Endothelial cell of umbilical vein (primary cell): ENCODE measurements around the gene ZNF385B. TPM values are rescaled to one million over a fixed set of nuclear protein-coding genes. Genes with fewer than 3 reads are reported as not detected.

Experiments used
- BruUV-seq: library from RNA; stranded (reverse); fragments of 400-500 nt; replicated peaks from 2 replicates; lab custom pipeline; 2021; lab: Mats Ljungman, UMichigan
- CTCF ChIA-PET: fragments of 300-600, 350-600 bp; sonication (Branson Sonifier 250); formaldehyde crosslinking; loops from one replicate; lab custom pipeline; 2021; ENCODE audit warnings: antibody characterized with exemption, inconsistent platforms; lab: Charles Lee
- POLR2A ChIA-PET: fragments of 300-600, 350-600 bp; sonication (Branson Sonifier 250); formaldehyde crosslinking; loops from one replicate; lab custom pipeline; 2021; ENCODE audit warnings: antibody characterized with exemption, inconsistent platforms; lab: Charles Lee
- DNase-seq: peaks from one replicate; pipeline ENCODE4 v3.0.0-alpha.2; 2011; ENCODE audit warnings: low read depth, low spot score
- FAIRE-seq: peaks from 2 replicates; lab custom pipeline; 2011; peaks lifted over from hg19 to GRCh38; lab: Jason Lieb, UNC
- H2AFZ ChIP-seq: 2 replicates; pipeline ENCODE4 v1.6.0; 2012; ENCODE audit warnings: low read depth, low read length, control low read depth, inconsistent platforms
- H3K27ac ChIP-seq: 2 replicates; pipeline ENCODE4 v1.5.1; 2011; ENCODE audit warnings: low read depth, mild to moderate bottlenecking, control low read depth, low read length, moderate library complexity; ENCODE audit not compliant: insufficient read depth
- H3K27me3 ChIP-seq, 2 experiments: 2 replicates each; pipeline versions ENCODE4 v1.6.0 to v1.6.1; 2011; ENCODE audit warnings: low read length in 2 of 2, mixed read lengths in 1 of 2; ENCODE audit not compliant: control insufficient read depth in 2 of 2, insufficient read depth in 2 of 2
- H3K36me3 ChIP-seq, 2 experiments: 2 replicates in 1 of 2; 3 replicates in 1 of 2; pipeline ENCODE4 v1.5.1; 2011; ENCODE audit warnings: low read length in 2 of 2, mild to moderate bottlenecking in 1 of 2, moderate library complexity in 1 of 2; ENCODE audit not compliant: control insufficient read depth in 2 of 2, insufficient read depth in 2 of 2; ENCODE audit errors: extremely low read depth in 1 of 2
- H3K4me1 ChIP-seq: 3 replicates; pipeline ENCODE4 v1.5.1; 2011; ENCODE audit warnings: mild to moderate bottlenecking, low read length; ENCODE audit not compliant: control insufficient read depth, insufficient read depth; ENCODE audit errors: extremely low read depth
- H3K4me2 ChIP-seq: 2 replicates; pipeline ENCODE4 v1.6.1; 2011; ENCODE audit warnings: low read length, control low read depth, mixed read lengths; ENCODE audit not compliant: insufficient read depth
- H3K4me3 ChIP-seq, 3 experiments: fragments of 200-600 bp in 1 of 3; sonication (generic), shearing (Covaris generic) in 1 of 3; replicated peaks in 1 of 3; 2 replicates each; pipeline ENCODE4 v1.5.1; 2011 to 2016; ENCODE audit warnings: control low read depth in 3 of 3, low read length in 3 of 3, mild to moderate bottlenecking in 2 of 3, inconsistent platforms in 1 of 3, low read depth in 1 of 3, moderate library complexity in 1 of 3; ENCODE audit not compliant: insufficient read depth in 1 of 3
- H3K79me2 ChIP-seq: 2 replicates; pipeline ENCODE4 v1.6.0; 2012; ENCODE audit warnings: low read length, inconsistent platforms; ENCODE audit not compliant: control insufficient read depth, insufficient read depth
- H3K9ac ChIP-seq: replicated peaks from 2 replicates; pipeline ENCODE3; 2011; ENCODE audit warnings: low read length, control low read depth; ENCODE audit not compliant: insufficient read depth; ENCODE audit errors: extremely low read depth
- H3K9me1 ChIP-seq: replicated peaks from 3 replicates; pipeline ENCODE4 v1.6.0; 2011; ENCODE audit warnings: mild to moderate bottlenecking, low read length; ENCODE audit not compliant: control insufficient read depth, insufficient read depth; ENCODE audit errors: extremely low read depth
- H3K9me3 ChIP-seq: replicated peaks from 2 replicates; pipeline ENCODE4 v1.5.1; 2012; ENCODE audit warnings: low read length, inconsistent platforms; ENCODE audit not compliant: control insufficient read depth, insufficient read depth
- H4K20me1 ChIP-seq: replicated peaks from 2 replicates; pipeline ENCODE3; 2011; ENCODE audit warnings: mild to moderate bottlenecking, low read length; ENCODE audit not compliant: control insufficient read depth, insufficient read depth; ENCODE audit errors: extremely low read depth
- EZH2 ChIP-seq: IDR thresholded peaks from 2 replicates; pipeline ENCODE4 v1.6.1; 2012; ENCODE audit warnings: borderline replicate concordance, low read depth, mild to moderate bottlenecking, moderate library complexity, low read length, inconsistent platforms; ENCODE audit not compliant: severe bottlenecking
- FOS ChIP-seq: IDR thresholded peaks from 2 replicates; pipeline ENCODE4 v1.6.1; 2011; ENCODE audit warnings: mild to moderate bottlenecking, low read length, moderate library complexity, borderline replicate concordance; ENCODE audit not compliant: insufficient read depth
- GATA2 ChIP-seq: IDR thresholded peaks from 2 replicates; pipeline ENCODE4 v1.7.0; 2011; ENCODE audit warnings: low read depth, mild to moderate bottlenecking, moderate library complexity, mixed read lengths, low read length; ENCODE audit not compliant: insufficient read length, insufficient read depth
- JUN ChIP-seq: IDR thresholded peaks from 2 replicates; pipeline ENCODE4 v1.6.1; 2011; ENCODE audit warnings: borderline replicate concordance, low read depth; ENCODE audit not compliant: insufficient read length, insufficient read depth
- MYC ChIP-seq: IDR thresholded peaks from one replicate; pipeline ENCODE4 v1.6.1; 2011; ENCODE audit warnings: mild to moderate bottlenecking, low read depth, low read length
- POLR2A ChIP-seq: IDR thresholded peaks from 2 replicates; pipeline ENCODE4 v1.6.1; 2012; ENCODE audit warnings: low read depth, mild to moderate bottlenecking, control low read depth, low read length
- POLR2AphosphoS5 ChIP-seq: IDR thresholded peaks from 2 replicates; pipeline ENCODE4 v1.6.1; 2012; ENCODE audit warnings: low read depth, mild to moderate bottlenecking, control low read depth, low read length, moderate library complexity; ENCODE audit not compliant: insufficient read depth
- dilution Hi-C: fragments of 300-500 bp; cut with MboI; formaldehyde crosslinking; loops from one replicate; pipeline ENCODE4 v1.15.0; 2019; ENCODE audit warnings: low sequenced_read_pairs; ENCODE audit not compliant: extremely low pct_ligation_motif_present
- intact Hi-C: fragments of 100-400 bp; cut with micrococcal nuclease; formaldehyde crosslinking; loops from one replicate; pipeline ENCODE4 v1.10.0; 2022
- polyA plus RNA-seq, 4 experiments: library from polyadenylated mRNA; depleted of rRNA in 3 of 4; stranded (reverse) in 3 of 4; unstranded in 1 of 4; fragments of >200 nt; gene quantifications; 2 replicates each; pipeline versions ENCODE4 v1.2.1 to v1.2.3, GENCODE V29; 2011 to 2012; ENCODE audit warnings: missing spikeins in 1 of 4
- total RNA-seq: library from RNA; stranded (reverse); gene quantifications from 2 replicates; pipeline ENCODE4 v1.2.3, GENCODE V29; 2021
- TF ChIP-seq, protein P1 (sequence below): IDR thresholded peaks from 2 replicates; pipeline ENCODE4 v1.6.1; 2011; ENCODE audit not compliant: insufficient read depth, insufficient read length
- TF ChIP-seq, protein P2 (sequence below), 2 donors: IDR thresholded peaks; 1 replicate in 1 of 2; 2 replicates in 1 of 2; pipeline ENCODE4 v1.5.1; 2011; ENCODE audit warnings: low read length in 2 of 2, mild to moderate bottlenecking in 2 of 2, moderate library complexity in 2 of 2, control low read depth in 1 of 2, inconsistent platforms in 1 of 2, low read depth in 1 of 2; ENCODE audit not compliant: insufficient read depth in 1 of 2; ENCODE audit errors: extremely low read depth in 1 of 2

The ZNF385B gene
- total and polyA plus RNA-seq, 2 donors (not counting 3 experiments of a cell fraction or from before 2014, with no cell fraction given), result not detected

DNA sequence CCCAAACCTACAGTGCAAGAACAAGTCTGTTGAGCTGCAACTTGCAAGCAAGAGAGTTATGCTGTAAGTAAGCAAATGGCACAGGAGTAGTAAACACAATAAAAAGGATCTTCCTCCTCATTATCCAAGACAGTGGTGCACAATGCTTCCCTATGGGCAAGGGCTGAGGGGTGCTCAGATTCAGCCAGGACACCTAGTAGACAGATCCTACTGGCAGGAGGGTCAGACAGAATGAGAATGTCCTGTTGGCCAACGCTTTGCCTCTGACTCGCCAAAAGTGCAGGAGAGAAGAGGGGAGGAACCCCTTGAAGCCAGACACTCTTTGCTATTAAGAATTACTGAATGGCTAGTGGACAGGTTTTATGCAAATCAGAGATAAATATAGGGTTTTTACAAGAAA lies 316.4 kb downstream of the ZNF385B start:
- no peaks in the 10 kb centered on the region for H4K20me1 ChIP-seq
- FAIRE-seq (no peak), DNase-seq (no peak)
- ChIA-PET POLR2A (no interaction called here), CTCF (no interaction called here)
- no peak for TF ChIP-seq EZH2
- TF ChIP-seq, protein P1, sequence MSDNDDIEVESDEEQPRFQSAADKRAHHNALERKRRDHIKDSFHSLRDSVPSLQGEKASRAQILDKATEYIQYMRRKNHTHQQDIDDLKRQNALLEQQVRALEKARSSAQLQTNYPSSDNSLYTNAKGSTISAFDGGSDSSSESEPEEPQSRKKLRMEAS, result no peak
- TF ChIP-seq, protein P2, sequence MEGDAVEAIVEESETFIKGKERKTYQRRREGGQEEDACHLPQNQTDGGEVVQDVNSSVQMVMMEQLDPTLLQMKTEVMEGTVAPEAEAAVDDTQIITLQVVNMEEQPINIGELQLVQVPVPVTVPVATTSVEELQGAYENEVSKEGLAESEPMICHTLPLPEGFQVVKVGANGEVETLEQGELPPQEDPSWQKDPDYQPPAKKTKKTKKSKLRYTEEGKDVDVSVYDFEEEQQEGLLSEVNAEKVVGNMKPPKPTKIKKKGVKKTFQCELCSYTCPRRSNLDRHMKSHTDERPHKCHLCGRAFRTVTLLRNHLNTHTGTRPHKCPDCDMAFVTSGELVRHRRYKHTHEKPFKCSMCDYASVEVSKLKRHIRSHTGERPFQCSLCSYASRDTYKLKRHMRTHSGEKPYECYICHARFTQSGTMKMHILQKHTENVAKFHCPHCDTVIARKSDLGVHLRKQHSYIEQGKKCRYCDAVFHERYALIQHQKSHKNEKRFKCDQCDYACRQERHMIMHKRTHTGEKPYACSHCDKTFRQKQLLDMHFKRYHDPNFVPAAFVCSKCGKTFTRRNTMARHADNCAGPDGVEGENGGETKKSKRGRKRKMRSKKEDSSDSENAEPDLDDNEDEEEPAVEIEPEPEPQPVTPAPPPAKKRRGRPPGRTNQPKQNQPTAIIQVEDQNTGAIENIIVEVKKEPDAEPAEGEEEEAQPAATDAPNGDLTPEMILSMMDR (IDR thresholded peaks at IDR 0.05; ENCODE audit: extremely low read depth in 1 of 2, insufficient read depth in 1 of 2, low read depth in 1 of 2, low read length in 2 of 2), result no peak
- TF ChIP-seq POLR2AphosphoS5, result no peak
- TF ChIP-seq FOS, result no peak
- TF ChIP-seq POLR2A, result no peak
- no peak for TF ChIP-seq GATA2
- TF ChIP-seq MYC, result no peak
- no peak for TF ChIP-seq JUN
- no peaks in the 10 kb centered on the region for H3K9me3 ChIP-seq
- H3K4me3 ChIP-seq, result no peak overlapping the region
- intact Hi-C loops (no loop called here), dilution Hi-C loops (no loop called here)
- H3K4me1 ChIP-seq, result no peaks in the 10 kb centered on the region
- H3K27me3 ChIP-seq, result no peaks in the 10 kb centered on the region
- no peak overlapping the region for H2AFZ ChIP-seq
- H3K9me1 ChIP-seq, result no peaks in the 10 kb centered on the region
- no peaks in the 10 kb centered on the region for H3K36me3 ChIP-seq
- no peak overlapping the region for H3K9ac ChIP-seq
- no TSS peak for BruUV-seq
- H3K4me2 ChIP-seq, result no peak overlapping the region
- no peak overlapping the region for H3K27ac ChIP-seq
- no peaks in the 10 kb centered on the region for H3K79me2 ChIP-seq
